Activated naive CD4-positive, alpha-beta T cell treated with Interleukin-2 at 50 U/mL for 16 hours (primary cell): ENCODE results near the gene KRT17.

Source experiments
- DNase-seq: peaks from one replicate; pipeline ENCODE4 v3.0.0-alpha.2; 2020

KRT17 gene

GRCh38 chr17:41624208-41625101 is at the start of gene KRT17:
KRT17 (minus strand) TSS chr17:41624575; CDS start chr17:41624509, 66 bp downstream.
- DNase-seq = no peak

DNA sequence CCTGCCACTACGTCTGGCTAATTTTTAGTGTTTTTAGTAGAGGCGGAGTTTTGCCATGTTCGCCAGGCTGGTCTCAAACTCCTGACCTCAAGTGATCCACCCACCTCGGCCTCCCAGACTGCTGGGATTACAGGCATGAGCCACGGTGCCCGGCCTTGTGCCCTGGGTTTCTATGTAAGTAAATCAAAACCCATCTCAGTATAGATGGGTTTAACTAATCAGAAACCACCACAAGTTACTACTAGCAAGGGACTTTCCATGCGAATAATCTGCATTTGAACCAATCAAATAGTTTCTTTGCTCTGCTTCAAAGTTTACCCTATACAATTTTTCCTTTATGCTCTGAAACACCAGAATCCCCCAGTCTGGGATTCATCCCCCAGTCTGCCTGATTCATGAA is 47.8 kb upstream of the KRT17 start:
- no peak for DNase-seq

GRCh38 chr17:41667280-41668041 is 43.1 kb upstream of the KRT17 start:
- DNase-seq = no peak

- peak; percentile 89 for DNase-seq
Measured at GRCh38 chr17:41666708-41667279, 42.4 kb upstream of the KRT17 start.

DNA sequence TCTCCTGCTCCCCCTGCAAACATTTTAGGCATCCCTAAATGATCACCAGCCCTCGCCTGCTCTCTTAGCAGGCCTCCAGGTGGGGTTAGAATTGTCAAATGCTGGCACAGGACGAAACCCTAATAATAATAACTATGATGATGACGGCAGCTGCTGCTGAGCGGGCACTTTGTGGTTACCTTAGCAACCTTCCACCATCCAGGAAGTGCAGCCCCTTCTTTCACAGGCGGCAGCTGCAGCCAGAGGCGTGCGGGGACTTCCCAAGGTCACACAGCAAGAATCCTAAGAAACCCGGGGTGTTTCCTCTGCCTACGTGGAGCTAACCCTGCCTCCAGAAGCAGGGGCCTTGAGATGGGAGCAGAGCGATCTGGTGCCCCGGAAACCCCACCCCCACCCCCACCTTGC is 41.9 kb upstream of the KRT17 start:
- peak; percentile 76 for DNase-seq

GRCh38 chr17:41665566-41666236 is 41.3 kb upstream of the KRT17 start:
- DNase-seq = peak; percentile 91

- no peak for DNase-seq
Measured at GRCh38 chr17:41664587-41665565, 40.5 kb upstream of the KRT17 start.

DNA sequence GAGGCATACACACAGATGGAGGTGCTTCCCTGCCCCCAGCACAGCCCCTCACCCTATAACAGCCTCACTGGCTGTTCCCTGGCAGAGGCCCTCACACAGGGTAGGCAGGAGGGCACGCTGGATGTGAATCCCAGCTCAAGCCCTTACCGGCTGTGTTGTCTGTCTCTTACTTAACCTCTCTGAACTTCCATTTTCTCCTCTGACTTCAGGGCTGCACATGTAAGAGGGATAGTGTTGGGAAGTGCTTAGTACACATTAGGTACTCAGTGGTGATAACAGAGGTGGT is 39.7 kb upstream of the KRT17 start:
- DNase-seq = no peak

- DNase-seq = no peak
Measured at GRCh38 chr17:41663451-41664171, 39.2 kb upstream of the KRT17 start.

DNA sequence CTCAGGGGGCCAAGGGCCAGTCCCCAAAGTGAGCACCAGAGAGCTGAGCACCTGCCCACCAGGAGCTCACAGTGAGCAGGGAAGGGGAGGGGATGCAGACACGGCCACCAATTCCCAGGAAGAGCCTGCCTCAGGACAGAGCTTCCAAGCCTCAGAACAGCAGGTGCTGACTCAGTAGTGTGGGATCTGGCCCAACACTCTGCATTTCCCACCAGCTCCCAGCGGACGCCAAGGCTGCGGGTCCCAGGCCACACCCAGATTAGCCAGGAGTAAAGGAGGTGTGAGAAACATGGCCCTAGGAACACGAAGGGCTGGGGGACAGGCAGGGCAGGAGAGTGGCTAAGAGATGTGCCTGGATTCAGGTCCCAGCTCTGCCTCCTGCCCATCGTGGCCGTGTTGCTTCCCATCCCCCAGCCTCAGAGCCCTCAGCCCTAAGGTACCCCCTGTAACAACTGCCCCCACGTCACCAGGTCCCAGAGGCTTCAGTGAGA is 35.9 kb upstream of the KRT17 start:
- no peak for DNase-seq

GRCh38 chr17:41659427-41660212 is 35.2 kb upstream of the KRT17 start:
- no peak for DNase-seq

- no peak for DNase-seq
Measured at GRCh38 chr17:41658846-41659245, 34.5 kb upstream of the KRT17 start.

- no peak for DNase-seq
Measured at GRCh38 chr17:41657936-41658335, 33.6 kb upstream of the KRT17 start.

DNA sequence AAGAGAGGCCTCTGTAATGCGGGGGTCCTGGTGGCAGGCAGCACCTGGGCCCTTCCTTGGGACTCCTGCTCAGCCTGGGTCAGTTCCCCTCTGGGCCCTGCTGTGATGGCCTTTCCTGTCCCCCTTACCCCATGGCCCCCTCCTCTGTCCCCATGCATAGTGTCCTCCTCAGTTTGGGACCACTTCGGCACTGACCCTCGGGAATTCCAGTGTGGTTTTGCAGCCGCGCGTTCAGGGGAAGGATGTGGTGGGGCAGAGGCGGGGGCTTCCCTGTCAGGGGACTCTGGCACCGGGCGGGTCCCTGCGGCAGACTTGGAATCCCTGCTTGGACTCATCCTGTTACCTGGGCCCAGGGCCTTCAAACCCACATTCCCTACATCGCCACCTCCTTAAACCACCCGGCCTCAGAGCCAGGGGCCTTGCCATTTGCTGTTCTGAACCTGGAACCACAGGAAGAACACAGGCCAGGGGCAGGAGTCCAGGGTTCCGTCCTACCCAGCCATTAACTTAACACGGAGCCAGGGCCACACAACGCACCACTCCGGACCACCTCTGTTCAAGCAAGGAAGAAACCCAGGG is 32.9 kb upstream of the KRT17 start:
- DNase-seq = no peak

- DNase-seq = no peak
Measured at GRCh38 chr17:41656249-41657023, 32.1 kb upstream of the KRT17 start.

DNA sequence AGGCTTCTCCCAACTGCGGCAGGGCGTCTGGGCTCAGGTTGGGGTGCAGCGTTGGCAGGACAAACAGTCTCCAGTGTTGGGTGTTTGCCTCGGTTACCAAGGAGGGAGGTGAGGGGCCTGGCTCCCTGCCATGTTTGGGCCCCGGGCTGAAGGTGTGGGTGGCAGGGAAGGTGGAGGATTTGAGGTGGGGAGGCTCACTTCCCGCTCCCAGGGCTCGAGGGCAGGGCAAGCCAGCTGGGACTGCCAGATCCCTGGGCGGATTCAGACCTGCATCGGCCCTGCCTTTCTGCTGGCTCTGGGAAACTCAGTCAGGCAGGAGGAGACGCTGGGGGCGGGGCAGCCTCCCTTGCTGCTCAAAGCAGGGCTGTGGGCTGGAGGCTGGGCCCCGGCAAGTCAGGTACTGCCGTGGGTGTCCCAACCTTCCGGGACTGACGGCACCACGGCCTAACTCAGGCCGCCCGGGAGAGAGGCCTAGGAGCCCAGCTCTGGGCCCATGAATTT is 31.3 kb upstream of the KRT17 start:
- no peak for DNase-seq

- DNase-seq = no peak
Measured at GRCh38 chr17:41654678-41655607, 30.6 kb upstream of the KRT17 start.
